Neural cell (in vitro differentiated cells): Measurements from ENCODE around the gene CCDC149. TPM values are rescaled to one million over a fixed set of nuclear protein-coding genes. Genes with fewer than 3 reads are reported as not detected.

Experiments
- H2AFZ ChIP-seq: fragments of 200-600, 300-800 bp; sonication (generic), shearing (Covaris generic); 2 replicates; pipeline ENCODE4 v1.6.0; 2014; ENCODE audit warnings: low read depth, mild to moderate bottlenecking, antibody characterized with exemption, low read length, moderate library complexity
- H3F3A ChIP-seq: fragments of 200-600 bp; shearing (Covaris generic); 2 replicates; pipeline ENCODE4 v1.6.1; 2016; ENCODE audit warnings: mild to moderate bottlenecking, moderate library complexity, mixed read lengths, antibody characterized with exemption, low read length; ENCODE audit not compliant: insufficient read depth, poor library complexity, severe bottlenecking
- H3K27ac ChIP-seq: fragments of 200-600, 300-800 bp; sonication (generic), shearing (Covaris generic); 2 replicates; pipeline ENCODE4 v1.5.1; 2014; ENCODE audit warnings: mild to moderate bottlenecking, low read length, moderate library complexity
- H3K27me3 ChIP-seq: fragments of 300-800, 200-600 bp; sonication (generic), shearing (Covaris generic); 2 replicates; pipeline ENCODE4 v1.6.0; 2014; ENCODE audit warnings: mild to moderate bottlenecking, low read depth, low read length, moderate library complexity; ENCODE audit not compliant: insufficient read depth
- H3K36me3 ChIP-seq: fragments of 300-800, 200-600 bp; sonication (generic), shearing (Covaris generic); 2 replicates; pipeline ENCODE4 v1.5.1; 2014; ENCODE audit warnings: mild to moderate bottlenecking, antibody characterized with exemption, low read length, moderate library complexity; ENCODE audit not compliant: insufficient read depth
- H3K4me2 ChIP-seq: fragments of 300-800, 200-600 bp; sonication (generic), shearing (Covaris generic); 2 replicates; pipeline ENCODE4 v1.6.0; 2014; ENCODE audit warnings: mild to moderate bottlenecking, low read length
- H3K4me3 ChIP-seq: fragments of 300-800, 200-600 bp; sonication (generic), shearing (Covaris generic); 2 replicates; pipeline ENCODE4 v1.5.1; 2014; ENCODE audit warnings: mild to moderate bottlenecking, low read length, moderate library complexity
- H3K79me2 ChIP-seq: fragments of 200-600 bp; shearing (Covaris generic); replicated peaks from 2 replicates; pipeline ENCODE4 v1.6.0; 2014; ENCODE audit warnings: mild to moderate bottlenecking, low read length, moderate library complexity; ENCODE audit not compliant: insufficient read depth
- H3K9ac ChIP-seq: fragments of 300-800, 200-600 bp; sonication (generic), shearing (Covaris generic); 2 replicates; pipeline ENCODE4 v1.6.1; 2016; ENCODE audit warnings: mild to moderate bottlenecking, low read length, mixed read lengths
- H3K9me2 ChIP-seq: fragments of 200-600 bp; shearing (Covaris generic); 2 replicates; pipeline ENCODE4 v1.6.1; 2016; ENCODE audit warnings: mild to moderate bottlenecking, low read length, mixed read lengths; ENCODE audit not compliant: insufficient read depth
- H3K9me3 ChIP-seq: fragments of 200-600, 300-800 bp; sonication (generic), shearing (Covaris generic); 2 replicates; pipeline ENCODE4 v1.6.1; 2016; ENCODE audit warnings: mild to moderate bottlenecking, mixed run types, low read length, moderate library complexity, mixed read lengths
- H4K20me1 ChIP-seq: fragments of 200-600 bp; shearing (Covaris generic); 2 replicates; pipeline ENCODE4 v1.6.1; 2016; ENCODE audit warnings: mild to moderate bottlenecking, mixed run types; ENCODE audit not compliant: insufficient read depth
- EP300 ChIP-seq: fragments of 450-650 bp; conservative IDR thresholded peaks from 2 replicates; pipeline ENCODE4 v1.6.1; 2014; ENCODE audit warnings: antibody characterized with exemption, mild to moderate bottlenecking, moderate library complexity; ENCODE audit not compliant: poor library complexity, severe bottlenecking
- EZH2 ChIP-seq: fragments of 200-600, 300-800 bp; shearing (Covaris generic), sonication (generic); IDR thresholded peaks from 2 replicates; pipeline ENCODE4 v1.6.1; 2014; ENCODE audit warnings: antibody characterized with exemption, low read length, borderline replicate concordance, mild to moderate bottlenecking; ENCODE audit not compliant: insufficient read depth, poor library complexity, severe bottlenecking
- MXI1 ChIP-seq: fragments of 450-650 bp; conservative IDR thresholded peaks from 2 replicates; pipeline ENCODE4 v1.6.1; 2014; ENCODE audit warnings: antibody characterized with exemption, mild to moderate bottlenecking; ENCODE audit not compliant: poor library complexity, severe bottlenecking
- POLR2AphosphoS5 ChIP-seq: IDR thresholded peaks from 2 replicates; pipeline ENCODE4 v1.6.1; 2012
- RAD21 ChIP-seq: fragments of 450-650 bp; conservative IDR thresholded peaks from 2 replicates; pipeline ENCODE4 v1.6.1; 2014; ENCODE audit warnings: antibody characterized with exemption, mild to moderate bottlenecking, moderate library complexity
- SMC3 ChIP-seq: fragments of 450-650 bp; conservative IDR thresholded peaks from 2 replicates; pipeline ENCODE4 v1.6.1; 2014; ENCODE audit warnings: antibody characterized with exemption, mild to moderate bottlenecking, moderate library complexity; ENCODE audit not compliant: poor library complexity
- TAF1 ChIP-seq: IDR thresholded peaks from 2 replicates; pipeline ENCODE4 v1.6.1; 2012; ENCODE audit warnings: low read depth
- polyA minus RNA-seq: library from RNA; depleted of rRNA, polyadenylated mRNA; stranded (reverse); fragments of >200 nt; gene quantifications from 2 replicates; pipeline ENCODE4 v1.2.3, GENCODE V29; 2014
- polyA plus RNA-seq: library from polyadenylated mRNA; depleted of rRNA; stranded (reverse); fragments of >200 nt; gene quantifications from 2 replicates; pipeline ENCODE4 v1.2.3, GENCODE V29; 2014
- TF ChIP-seq, protein P1 (sequence below): IDR thresholded peaks from 2 replicates; pipeline ENCODE4 v1.6.1; 2012; ENCODE audit warnings: borderline replicate concordance
- TF ChIP-seq, protein P2 (sequence below): fragments of 450-650 bp; IDR thresholded peaks from 2 replicates; pipeline ENCODE4 v1.5.1; 2014; ENCODE audit warnings: antibody characterized with exemption, mild to moderate bottlenecking, moderate library complexity; ENCODE audit not compliant: poor library complexity, severe bottlenecking

Gene CCDC149
- polyA plus RNA-seq (6.6 and 9.8 TPM in 2 replicates), polyA minus RNA-seq (19.4 and 20.2 TPM in 2 replicates)

DNA sequence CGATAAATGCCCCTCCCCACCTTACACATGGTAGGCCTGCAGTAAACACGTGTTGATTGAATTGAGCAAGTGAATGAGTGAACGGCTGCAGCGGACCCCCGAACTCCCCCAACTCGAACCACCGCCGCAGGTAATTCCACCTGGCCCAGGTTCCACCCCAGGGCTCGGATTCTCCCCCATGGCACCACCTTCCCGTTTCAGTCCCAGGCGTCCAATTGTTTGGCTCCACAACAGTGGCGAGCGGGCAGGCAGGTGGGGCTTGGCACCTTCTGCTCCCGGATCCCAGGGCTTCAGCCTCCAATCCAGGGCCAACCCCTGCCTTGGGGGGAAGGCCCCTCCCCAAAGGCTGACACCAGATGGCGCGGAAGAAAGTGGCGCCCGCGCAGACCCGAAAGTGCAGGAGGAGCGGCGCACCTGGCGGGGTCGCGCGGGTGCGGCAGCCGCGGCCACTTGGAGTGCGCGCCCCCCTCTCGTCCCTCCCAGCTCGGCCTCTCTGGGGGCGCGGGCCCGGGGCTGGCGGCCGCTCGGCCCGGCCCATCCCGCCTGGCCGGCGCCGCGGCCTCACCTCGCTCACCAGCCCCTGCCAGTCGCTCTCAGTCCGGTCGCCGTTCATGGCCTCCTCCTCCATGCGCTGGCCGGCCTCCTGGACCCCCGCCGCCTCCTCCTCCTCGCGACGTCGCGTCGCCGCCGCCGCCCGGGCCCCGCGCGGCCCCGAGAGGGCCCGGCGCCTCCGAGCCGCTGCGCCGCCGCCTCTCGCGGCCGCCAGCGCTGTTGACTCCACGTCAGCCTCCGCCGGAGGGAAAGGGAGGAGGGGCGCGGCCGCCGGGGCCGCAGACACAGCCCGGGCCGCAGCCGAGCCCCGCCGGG, at the start of gene CCDC149:
CCDC149 (minus strand) TSS at position 791 of the 867 bp plus-strand sequence; CDS start at position 613, 178 bp downstream.
- Histone ChIP-seq H3K4me3 (peak within 1 kb of the TSS; percentile 63), H3K9me3 (no peaks in the 10 kb centered on the region), H3K9me2 (no peaks in the 10 kb centered on the region), H3K27me3 (no peaks in the 10 kb centered on the region), H3K36me3 (no peaks in the 10 kb centered on the region), H3F3A (no peaks in the 10 kb centered on the region), H3K9ac (peak within 1 kb of the TSS; percentile 66), H3K27ac (no peak within 1 kb of the TSS), H4K20me1 (no peaks in the 10 kb centered on the region), H3K4me2 (no peak within 1 kb of the TSS), H3K79me2 (no peaks in the 10 kb centered on the region), H2AFZ (peak within 1 kb of the TSS; percentile 40)
- TF ChIP-seq EZH2 (no peak), MXI1 (peak; percentile 13), POLR2AphosphoS5 (no peak), EP300 (no peak), TAF1 (no peak), SMC3 (peak; percentile 30), RAD21 (peak; percentile 23)
- TF ChIP-seq, protein P1, sequence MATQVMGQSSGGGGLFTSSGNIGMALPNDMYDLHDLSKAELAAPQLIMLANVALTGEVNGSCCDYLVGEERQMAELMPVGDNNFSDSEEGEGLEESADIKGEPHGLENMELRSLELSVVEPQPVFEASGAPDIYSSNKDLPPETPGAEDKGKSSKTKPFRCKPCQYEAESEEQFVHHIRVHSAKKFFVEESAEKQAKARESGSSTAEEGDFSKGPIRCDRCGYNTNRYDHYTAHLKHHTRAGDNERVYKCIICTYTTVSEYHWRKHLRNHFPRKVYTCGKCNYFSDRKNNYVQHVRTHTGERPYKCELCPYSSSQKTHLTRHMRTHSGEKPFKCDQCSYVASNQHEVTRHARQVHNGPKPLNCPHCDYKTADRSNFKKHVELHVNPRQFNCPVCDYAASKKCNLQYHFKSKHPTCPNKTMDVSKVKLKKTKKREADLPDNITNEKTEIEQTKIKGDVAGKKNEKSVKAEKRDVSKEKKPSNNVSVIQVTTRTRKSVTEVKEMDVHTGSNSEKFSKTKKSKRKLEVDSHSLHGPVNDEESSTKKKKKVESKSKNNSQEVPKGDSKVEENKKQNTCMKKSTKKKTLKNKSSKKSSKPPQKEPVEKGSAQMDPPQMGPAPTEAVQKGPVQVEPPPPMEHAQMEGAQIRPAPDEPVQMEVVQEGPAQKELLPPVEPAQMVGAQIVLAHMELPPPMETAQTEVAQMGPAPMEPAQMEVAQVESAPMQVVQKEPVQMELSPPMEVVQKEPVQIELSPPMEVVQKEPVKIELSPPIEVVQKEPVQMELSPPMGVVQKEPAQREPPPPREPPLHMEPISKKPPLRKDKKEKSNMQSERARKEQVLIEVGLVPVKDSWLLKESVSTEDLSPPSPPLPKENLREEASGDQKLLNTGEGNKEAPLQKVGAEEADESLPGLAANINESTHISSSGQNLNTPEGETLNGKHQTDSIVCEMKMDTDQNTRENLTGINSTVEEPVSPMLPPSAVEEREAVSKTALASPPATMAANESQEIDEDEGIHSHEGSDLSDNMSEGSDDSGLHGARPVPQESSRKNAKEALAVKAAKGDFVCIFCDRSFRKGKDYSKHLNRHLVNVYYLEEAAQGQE = no peak
- TF ChIP-seq, protein P2, sequence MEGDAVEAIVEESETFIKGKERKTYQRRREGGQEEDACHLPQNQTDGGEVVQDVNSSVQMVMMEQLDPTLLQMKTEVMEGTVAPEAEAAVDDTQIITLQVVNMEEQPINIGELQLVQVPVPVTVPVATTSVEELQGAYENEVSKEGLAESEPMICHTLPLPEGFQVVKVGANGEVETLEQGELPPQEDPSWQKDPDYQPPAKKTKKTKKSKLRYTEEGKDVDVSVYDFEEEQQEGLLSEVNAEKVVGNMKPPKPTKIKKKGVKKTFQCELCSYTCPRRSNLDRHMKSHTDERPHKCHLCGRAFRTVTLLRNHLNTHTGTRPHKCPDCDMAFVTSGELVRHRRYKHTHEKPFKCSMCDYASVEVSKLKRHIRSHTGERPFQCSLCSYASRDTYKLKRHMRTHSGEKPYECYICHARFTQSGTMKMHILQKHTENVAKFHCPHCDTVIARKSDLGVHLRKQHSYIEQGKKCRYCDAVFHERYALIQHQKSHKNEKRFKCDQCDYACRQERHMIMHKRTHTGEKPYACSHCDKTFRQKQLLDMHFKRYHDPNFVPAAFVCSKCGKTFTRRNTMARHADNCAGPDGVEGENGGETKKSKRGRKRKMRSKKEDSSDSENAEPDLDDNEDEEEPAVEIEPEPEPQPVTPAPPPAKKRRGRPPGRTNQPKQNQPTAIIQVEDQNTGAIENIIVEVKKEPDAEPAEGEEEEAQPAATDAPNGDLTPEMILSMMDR = peak; percentile 44

DNA sequence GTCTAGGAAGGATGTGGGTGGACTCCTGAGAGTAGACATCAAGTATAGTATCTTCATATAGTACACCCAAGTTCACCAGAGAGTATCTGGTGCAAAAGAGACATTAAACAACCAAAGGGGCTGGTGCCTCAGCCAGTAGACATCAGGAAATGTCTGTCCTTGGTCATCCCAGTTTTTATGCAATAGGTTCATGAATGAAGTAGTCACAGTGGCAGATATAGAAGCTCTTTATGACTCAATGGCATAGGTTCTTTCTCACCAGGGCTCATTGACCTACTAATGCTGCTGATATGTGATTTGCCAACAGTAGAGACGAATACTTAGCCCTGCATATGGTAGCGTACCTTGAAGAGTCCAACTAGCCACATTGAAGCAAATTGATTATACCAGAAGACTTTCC, 45.0 kb upstream of the CCDC149 start:
- no peaks in the 10 kb centered on the region for H3K36me3 ChIP-seq
- H3K4me2 ChIP-seq = no peak overlapping the region
- no peaks in the 10 kb centered on the region for H4K20me1 ChIP-seq
- no peaks in the 10 kb centered on the region for H3K9me3 ChIP-seq
- no peaks in the 10 kb centered on the region for H3F3A ChIP-seq
- no peaks in the 10 kb centered on the region for H3K79me2 ChIP-seq
- H3K9me2 ChIP-seq = no peaks in the 10 kb centered on the region
- H3K27ac ChIP-seq = no peak overlapping the region
- H3K4me3 ChIP-seq = no peak overlapping the region
- no peaks in the 10 kb centered on the region for H3K27me3 ChIP-seq
- H2AFZ ChIP-seq = no peak overlapping the region
- TF ChIP-seq, protein P2 = no peak
- no peak for TF ChIP-seq POLR2AphosphoS5
- TF ChIP-seq SMC3 = no peak
- TF ChIP-seq EZH2 = no peak
- no peak for TF ChIP-seq MXI1
- no peak for TF ChIP-seq RAD21
- TF ChIP-seq, protein P1 = no peak
- TF ChIP-seq TAF1 = no peak
- no peak for TF ChIP-seq EP300
- H3K9ac ChIP-seq = no peak overlapping the region
